ENCODE measurements around the gene HRH1.
"Not testable (repeated sequence)": the region's sequence is repeated elsewhere in the genome, so short reads cannot be mapped to it uniquely, and the experiment has no call there.

Gene HRH1

DNA sequence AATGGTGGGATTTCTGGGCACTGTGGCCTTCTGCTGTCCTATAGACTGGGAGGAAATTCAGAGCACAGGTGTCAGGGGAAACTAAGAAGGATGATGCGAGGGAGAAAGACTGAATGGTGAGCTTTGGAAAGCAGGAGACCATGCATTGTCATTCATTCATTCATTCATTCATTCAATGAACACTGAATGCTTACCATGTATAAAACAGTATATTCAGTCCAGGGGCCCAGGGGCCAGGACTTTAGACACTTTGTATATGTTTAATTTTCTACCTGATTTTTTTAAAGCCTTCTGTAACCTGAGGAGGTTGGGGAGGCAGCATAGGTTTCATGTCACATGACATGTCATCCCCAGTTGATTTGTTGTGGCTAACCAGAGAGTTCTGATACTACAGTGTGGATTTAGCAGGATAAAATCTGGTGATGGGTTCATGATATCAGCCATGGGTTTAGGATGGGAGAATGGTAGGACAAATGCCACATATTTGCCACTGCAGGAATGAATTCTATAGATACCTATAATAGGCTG is 60.2 kb downstream of the HRH1 start:
- no peaks in the 10 kb centered on the region for H3K27me3 ChIP-seq (ENCODE audit: control insufficient read depth, insufficient read depth, low read length)
- H3K27ac ChIP-seq (ENCODE audit: low read length): no peak overlapping the region
- no peaks in the 10 kb centered on the region for H3K36me3 ChIP-seq (ENCODE audit: control insufficient read depth, low read depth, low read length)
- H3K4me1 ChIP-seq (ENCODE audit: control insufficient read depth, low read depth, low read length): no peaks in the 10 kb centered on the region
- H3K9ac ChIP-seq (ENCODE audit: low read length): no peak overlapping the region
- no peaks in the 10 kb centered on the region for H3K9me3 ChIP-seq (ENCODE audit: control insufficient read depth, low read depth, low read length)
- no peak overlapping the region for H3K4me3 ChIP-seq (ENCODE audit: low read length)

- H3K27ac ChIP-seq (ENCODE audit: low read length); H3K9me3 ChIP-seq (ENCODE audit: control insufficient read depth, low read depth, low read length); H3K27me3 ChIP-seq (ENCODE audit: control insufficient read depth, insufficient read depth, low read length); H3K36me3 ChIP-seq (ENCODE audit: control insufficient read depth, low read depth, low read length); H3K9ac ChIP-seq (ENCODE audit: low read length); H3K4me3 ChIP-seq (ENCODE audit: low read length); H3K4me1 ChIP-seq (ENCODE audit: control insufficient read depth, low read depth, low read length): not testable (repeated sequence)
Measured at GRCh38 chr3:11217370-11217769, 63.1 kb downstream of the HRH1 start.

GRCh38 chr3:11220230-11220629 is 65.9 kb downstream of the HRH1 start:
- no peak overlapping the region for H3K9ac ChIP-seq (ENCODE audit: low read length)
- H3K27ac ChIP-seq (ENCODE audit: low read length): no peak overlapping the region
- H3K4me1 ChIP-seq (ENCODE audit: control insufficient read depth, low read depth, low read length): no peaks in the 10 kb centered on the region
- no peak overlapping the region for H3K4me3 ChIP-seq (ENCODE audit: low read length)
- H3K27me3 ChIP-seq (ENCODE audit: control insufficient read depth, insufficient read depth, low read length): no peaks in the 10 kb centered on the region
- no peaks in the 10 kb centered on the region for H3K9me3 ChIP-seq (ENCODE audit: control insufficient read depth, low read depth, low read length)
- no peaks in the 10 kb centered on the region for H3K36me3 ChIP-seq (ENCODE audit: control insufficient read depth, low read depth, low read length)

DNA sequence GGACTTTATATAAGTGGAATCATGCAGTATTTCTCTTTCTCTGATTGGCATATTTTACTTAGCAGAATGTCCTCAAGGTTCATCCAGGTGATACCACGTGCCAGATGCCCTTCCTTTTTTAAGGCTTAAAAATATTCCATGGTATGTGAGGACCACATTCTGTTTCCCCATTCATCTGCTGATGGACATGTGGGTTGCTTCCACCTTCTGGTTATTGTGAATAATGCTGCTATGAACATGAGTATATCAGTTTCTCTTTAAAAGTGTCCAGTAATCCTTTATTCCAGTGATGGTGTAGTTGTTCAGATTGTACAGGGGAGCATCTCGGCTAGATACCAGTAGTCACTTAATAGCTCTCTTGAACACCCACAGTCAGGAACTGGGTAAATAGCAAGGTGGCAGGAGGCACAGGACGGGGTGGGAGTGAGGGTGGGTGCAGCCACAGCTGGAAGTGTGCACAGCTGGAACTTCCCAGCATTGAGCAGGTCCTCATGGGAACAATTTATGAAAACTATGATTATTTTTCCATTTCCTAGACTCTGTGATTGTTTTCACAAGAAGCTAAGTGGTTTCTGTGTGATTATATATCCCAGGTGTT is 67.6 kb downstream of the HRH1 start:
- no peaks in the 10 kb centered on the region for H3K4me1 ChIP-seq (ENCODE audit: control insufficient read depth, low read depth, low read length)
- H3K27ac ChIP-seq (ENCODE audit: low read length): no peak overlapping the region
- H3K36me3 ChIP-seq (ENCODE audit: control insufficient read depth, low read depth, low read length): no peaks in the 10 kb centered on the region
- no peaks in the 10 kb centered on the region for H3K9me3 ChIP-seq (ENCODE audit: control insufficient read depth, low read depth, low read length)
- no peaks in the 10 kb centered on the region for H3K27me3 ChIP-seq (ENCODE audit: control insufficient read depth, insufficient read depth, low read length)
- H3K9ac ChIP-seq (ENCODE audit: low read length): no peak overlapping the region
- no peak overlapping the region for H3K4me3 ChIP-seq (ENCODE audit: low read length)

GRCh38 chr3:11224010-11224409 is 69.7 kb downstream of the HRH1 start:
- Histone ChIP-seq H3K9me3 (ENCODE audit: control insufficient read depth, low read depth, low read length) (no peaks in the 10 kb centered on the region), H3K36me3 (ENCODE audit: control insufficient read depth, low read depth, low read length) (no peaks in the 10 kb centered on the region), H3K4me3 (ENCODE audit: low read length) (no peak overlapping the region), H3K4me1 (ENCODE audit: control insufficient read depth, low read depth, low read length) (no peaks in the 10 kb centered on the region), H3K9ac (ENCODE audit: low read length) (no peak overlapping the region), H3K27me3 (ENCODE audit: control insufficient read depth, insufficient read depth, low read length) (no peaks in the 10 kb centered on the region), H3K27ac (ENCODE audit: low read length) (no peak overlapping the region)

- H3K4me1 ChIP-seq (ENCODE audit: control insufficient read depth, low read depth, low read length): no peaks in the 10 kb centered on the region
- H3K9me3 ChIP-seq (ENCODE audit: control insufficient read depth, low read depth, low read length): no peaks in the 10 kb centered on the region
- no peak overlapping the region for H3K9ac ChIP-seq (ENCODE audit: low read length)
- H3K27me3 ChIP-seq (ENCODE audit: control insufficient read depth, insufficient read depth, low read length): no peaks in the 10 kb centered on the region
- H3K27ac ChIP-seq (ENCODE audit: low read length): no peak overlapping the region
- no peak overlapping the region for H3K4me3 ChIP-seq (ENCODE audit: low read length)
- H3K36me3 ChIP-seq (ENCODE audit: control insufficient read depth, low read depth, low read length): no peaks in the 10 kb centered on the region
Measured at GRCh38 chr3:11224870-11225229, 70.6 kb downstream of the HRH1 start.

DNA sequence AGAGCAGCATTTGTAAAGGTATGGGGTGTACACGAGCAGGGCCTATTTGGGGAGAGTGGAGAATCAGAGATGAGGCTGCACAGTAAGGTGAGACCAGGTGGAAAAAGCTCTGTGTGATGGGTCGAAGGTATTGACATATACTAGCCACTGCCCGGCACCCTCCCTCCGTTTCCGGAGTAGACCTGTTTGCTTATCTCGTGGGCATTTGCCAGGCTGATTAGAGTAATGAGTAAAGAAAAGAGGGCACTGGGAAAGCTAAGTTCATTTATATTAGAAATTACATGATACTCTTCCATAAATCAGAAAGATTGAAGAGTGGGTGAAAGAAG is 71.7 kb downstream of the HRH1 start:
- no peaks in the 10 kb centered on the region for H3K27me3 ChIP-seq (ENCODE audit: control insufficient read depth, insufficient read depth, low read length)
- no peak overlapping the region for H3K9ac ChIP-seq (ENCODE audit: low read length)
- no peaks in the 10 kb centered on the region for H3K9me3 ChIP-seq (ENCODE audit: control insufficient read depth, low read depth, low read length)
- H3K36me3 ChIP-seq (ENCODE audit: control insufficient read depth, low read depth, low read length): no peaks in the 10 kb centered on the region
- H3K4me1 ChIP-seq (ENCODE audit: control insufficient read depth, low read depth, low read length): no peaks in the 10 kb centered on the region
- H3K27ac ChIP-seq (ENCODE audit: low read length): no peak overlapping the region
- H3K4me3 ChIP-seq (ENCODE audit: low read length): no peak overlapping the region

- Histone ChIP-seq H3K27ac (ENCODE audit: low read length) (no peak overlapping the region), H3K9me3 (ENCODE audit: control insufficient read depth, low read depth, low read length) (no peaks in the 10 kb centered on the region)
Measured at GRCh38 chr3:11228041-11228440, 73.7 kb downstream of the HRH1 start.

DNA sequence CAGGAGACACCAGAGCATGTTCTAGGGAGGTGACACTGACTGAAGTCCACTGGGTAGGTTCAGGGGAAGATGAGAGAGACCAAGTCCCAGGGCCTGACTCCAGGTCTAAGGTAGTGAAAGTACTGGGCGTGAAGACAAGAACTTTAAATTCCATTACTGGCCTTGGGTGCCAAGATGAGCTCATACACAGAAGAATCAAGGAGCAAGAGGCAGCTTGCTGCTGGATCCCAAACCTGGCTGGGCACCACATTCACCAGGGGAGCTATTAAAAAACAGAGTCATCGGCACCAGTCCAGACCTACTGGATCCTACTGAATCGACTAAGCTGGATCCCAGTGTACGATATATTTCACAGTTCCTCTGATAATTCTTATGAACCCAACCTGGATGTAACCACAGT is 75.8 kb downstream of the HRH1 start:
- Histone ChIP-seq H3K4me1 (ENCODE audit: control insufficient read depth, low read depth, low read length) (no peaks in the 10 kb centered on the region), H3K9ac (ENCODE audit: low read length) (no peak overlapping the region), H3K27me3 (ENCODE audit: control insufficient read depth, insufficient read depth, low read length) (no peaks in the 10 kb centered on the region), H3K36me3 (ENCODE audit: control insufficient read depth, low read depth, low read length) (no peaks in the 10 kb centered on the region), H3K4me3 (ENCODE audit: low read length) (no peak overlapping the region), H3K9me3 (ENCODE audit: control insufficient read depth, low read depth, low read length) (no peaks in the 10 kb centered on the region), H3K27ac (ENCODE audit: low read length) (no peak overlapping the region)

More at GRCh38 chr3:11228041-11228440, 73.7 kb downstream of the HRH1 start:
- H3K9ac ChIP-seq (ENCODE audit: low read length): no peak overlapping the region
- no peaks in the 10 kb centered on the region for H3K27me3 ChIP-seq (ENCODE audit: control insufficient read depth, insufficient read depth, low read length)
- no peak overlapping the region for H3K4me3 ChIP-seq (ENCODE audit: low read length)
- no peaks in the 10 kb centered on the region for H3K36me3 ChIP-seq (ENCODE audit: control insufficient read depth, low read depth, low read length)
- H3K4me1 ChIP-seq (ENCODE audit: control insufficient read depth, low read depth, low read length): no peaks in the 10 kb centered on the region

GRCh38 chr3:11230832-11231231 is 76.5 kb downstream of the HRH1 start:
- Histone ChIP-seq H3K9ac (ENCODE audit: low read length) (no peak overlapping the region), H3K9me3 (ENCODE audit: control insufficient read depth, low read depth, low read length) (no peaks in the 10 kb centered on the region), H3K4me1 (ENCODE audit: control insufficient read depth, low read depth, low read length) (no peaks in the 10 kb centered on the region), H3K4me3 (ENCODE audit: low read length) (no peak overlapping the region), H3K27me3 (ENCODE audit: control insufficient read depth, insufficient read depth, low read length) (no peaks in the 10 kb centered on the region), H3K27ac (ENCODE audit: low read length) (no peak overlapping the region), H3K36me3 (ENCODE audit: control insufficient read depth, low read depth, low read length) (no peaks in the 10 kb centered on the region)

GRCh38 chr3:11235385-11235784 is 81.1 kb downstream of the HRH1 start:
- Histone ChIP-seq H3K4me3 (ENCODE audit: low read length) (no peak overlapping the region), H3K9me3 (ENCODE audit: control insufficient read depth, low read depth, low read length) (no peaks in the 10 kb centered on the region), H3K27me3 (ENCODE audit: control insufficient read depth, insufficient read depth, low read length) (no peaks in the 10 kb centered on the region), H3K9ac (ENCODE audit: low read length) (no peak overlapping the region), H3K36me3 (ENCODE audit: control insufficient read depth, low read depth, low read length) (no peaks in the 10 kb centered on the region), H3K4me1 (ENCODE audit: control insufficient read depth, low read depth, low read length) (no peaks in the 10 kb centered on the region), H3K27ac (ENCODE audit: low read length) (no peak overlapping the region)

GRCh38 chr3:11236588-11237461 is 82.5 kb downstream of the HRH1 start:
- Histone ChIP-seq H3K36me3 (ENCODE audit: control insufficient read depth, low read depth, low read length) (no peaks in the 10 kb centered on the region), H3K9ac (ENCODE audit: low read length) (no peak overlapping the region), H3K4me3 (ENCODE audit: low read length) (no peak overlapping the region), H3K4me1 (ENCODE audit: control insufficient read depth, low read depth, low read length) (no peaks in the 10 kb centered on the region), H3K27ac (ENCODE audit: low read length) (no peak overlapping the region), H3K9me3 (ENCODE audit: control insufficient read depth, low read depth, low read length) (no peaks in the 10 kb centered on the region), H3K27me3 (ENCODE audit: control insufficient read depth, insufficient read depth, low read length) (no peaks in the 10 kb centered on the region)

Measured in iPS-18a (cell line).